ENCODE results near the gene CA7. TPM values are rescaled to one million over a fixed set of nuclear protein-coding genes. Genes with fewer than 3 reads are reported as not detected.
"Not testable (repeated sequence)": the region's sequence is repeated elsewhere in the genome, so short reads cannot be mapped to it uniquely, and the experiment has no call there.

The CA7 gene
- total and polyA plus RNA-seq, 2 experiments from 2014 or later = 0.65 TPM; not detected in 1

DNA sequence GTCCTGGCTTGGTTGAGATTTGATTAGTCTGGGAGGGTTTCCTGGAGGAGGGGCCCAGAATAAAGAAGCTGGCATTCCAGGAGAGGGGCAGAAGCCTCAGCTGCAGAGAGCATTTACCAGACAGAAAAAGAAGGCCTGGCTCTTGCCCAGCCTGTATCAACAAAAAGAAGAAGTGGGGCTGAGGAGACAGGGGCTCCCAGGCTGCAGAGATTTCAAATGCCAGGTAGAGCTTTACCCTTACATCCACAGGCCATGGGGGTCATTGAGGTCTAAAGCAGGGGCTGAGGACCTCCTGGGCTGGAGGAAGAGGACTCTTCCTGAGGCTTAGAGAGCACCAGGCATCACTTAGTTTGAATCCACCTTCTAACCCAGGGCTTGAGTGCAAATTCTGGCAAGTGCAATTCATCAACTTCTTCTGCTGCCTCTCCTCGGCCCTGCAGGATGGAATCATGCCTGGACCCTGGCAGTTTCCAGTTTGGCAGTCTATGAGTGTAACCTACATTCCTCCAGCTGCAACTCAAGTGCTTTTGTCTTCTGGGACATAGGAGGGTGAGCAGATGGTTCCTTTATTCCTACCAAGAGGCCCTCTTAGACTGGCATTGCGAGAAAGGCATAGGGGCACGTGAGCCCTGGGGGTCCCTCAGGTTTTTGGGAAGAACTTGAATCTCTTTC, 15.3 kb downstream of the CA7 start:
- in situ Hi-C loops (cut with MboI) = loop anchor here (25.0 kb wide), 1 partner anchor 447 kb away; no protein-coding TSS in a partner anchor
- Histone ChIP-seq H3K4me3 (no peak overlapping the region), H4K20me1 (ENCODE audit: insufficient read depth) (no peaks in the 10 kb centered on the region), H3K27ac (no peak overlapping the region), H3K4me2 (ENCODE audit: unreplicated experiment) (no peak overlapping the region), H3K9me2 (ENCODE audit: insufficient read depth) (no peaks in the 10 kb centered on the region), H3K79me2 (ENCODE audit: insufficient read depth) (no peaks in the 10 kb centered on the region), H3K27me3 (replicated peaks; ENCODE audit: insufficient read depth) (no peaks in the 10 kb centered on the region), H3K9ac (no peak overlapping the region), H3K4me1 (ENCODE audit: insufficient read depth) (no peaks in the 10 kb centered on the region), H2AFZ (no peak overlapping the region), H3K9me3 (ENCODE audit: low read depth) (no peaks in the 10 kb centered on the region), H3F3A (ENCODE audit: insufficient read depth) (no peaks in the 10 kb centered on the region), H3K36me3 (ENCODE audit: low read depth) (no peaks in the 10 kb centered on the region)
- no peak for DNase-seq
- no peak for TF ChIP-seq EZH2phosphoT487 (IDR thresholded peaks at IDR 0.05; ENCODE audit: insufficient read depth, low read depth)
- no peak for TF ChIP-seq EZH2 (IDR thresholded peaks at IDR 0.05; ENCODE audit: insufficient read depth, poor library complexity, severe bottlenecking)
- WGBS, 2 experiments (ENCODE audit: low coverage in 1 of 2, low lambda C conversion rate in 2 of 2, missing lambda C conversion rate in 2 of 2) = 59 to 70% methylated on average over 3 of the region's 3 CpGs

DNA sequence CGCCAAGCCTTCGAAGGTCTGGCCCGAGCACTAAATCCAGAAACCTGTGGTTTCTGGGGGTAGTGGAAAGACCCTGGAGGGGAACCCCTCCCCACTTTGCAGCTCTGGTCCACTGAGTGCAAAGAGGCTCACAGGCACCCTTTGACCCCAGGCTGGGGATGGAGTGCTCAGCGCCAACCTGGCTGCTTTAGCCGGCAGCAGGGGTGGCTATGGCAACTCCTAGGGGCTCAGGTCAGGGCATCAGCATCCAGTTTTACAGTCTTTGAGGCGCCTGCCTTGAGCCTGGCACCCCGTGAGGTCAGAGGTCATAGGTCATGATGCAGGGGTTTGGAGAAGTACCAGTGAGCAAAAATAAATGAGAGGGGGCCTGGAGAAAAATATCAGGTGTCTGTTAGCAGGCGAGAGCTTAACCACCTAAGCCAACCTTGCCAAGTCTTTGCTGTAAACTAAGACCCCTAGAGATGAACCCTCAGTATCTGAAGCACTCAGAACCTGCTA, 17.9 kb downstream of the CA7 start:
- Histone ChIP-seq H3K9ac (no peak overlapping the region), H3K9me2 (ENCODE audit: insufficient read depth) (no peaks in the 10 kb centered on the region), H2AFZ (no peak overlapping the region), H3K79me2 (ENCODE audit: insufficient read depth) (no peaks in the 10 kb centered on the region), H3K4me2 (ENCODE audit: unreplicated experiment) (no peak overlapping the region), H3K4me1 (ENCODE audit: insufficient read depth) (no peaks in the 10 kb centered on the region), H3F3A (ENCODE audit: insufficient read depth) (no peaks in the 10 kb centered on the region), H3K36me3 (ENCODE audit: low read depth) (no peaks in the 10 kb centered on the region), H3K4me3 (no peak overlapping the region), H4K20me1 (ENCODE audit: insufficient read depth) (no peaks in the 10 kb centered on the region), H3K27me3 (replicated peaks; ENCODE audit: insufficient read depth) (no peaks in the 10 kb centered on the region), H3K27ac (no peak overlapping the region), H3K9me3 (ENCODE audit: low read depth) (no peaks in the 10 kb centered on the region)
- WGBS, 2 experiments (ENCODE audit: low coverage in 1 of 2, low lambda C conversion rate in 2 of 2, missing lambda C conversion rate in 2 of 2) = 85 to 87% methylated on average over 8 of the region's 8 CpGs
- in situ Hi-C loops (cut with MboI) = loop anchor here (25.0 kb wide), 1 partner anchor 450 kb away; no protein-coding TSS in a partner anchor
- no peak for DNase-seq
- TF ChIP-seq EZH2 (IDR thresholded peaks at IDR 0.05; ENCODE audit: insufficient read depth, poor library complexity, severe bottlenecking) = no peak
- no peak for TF ChIP-seq EZH2phosphoT487 (IDR thresholded peaks at IDR 0.05; ENCODE audit: insufficient read depth, low read depth)

DNA sequence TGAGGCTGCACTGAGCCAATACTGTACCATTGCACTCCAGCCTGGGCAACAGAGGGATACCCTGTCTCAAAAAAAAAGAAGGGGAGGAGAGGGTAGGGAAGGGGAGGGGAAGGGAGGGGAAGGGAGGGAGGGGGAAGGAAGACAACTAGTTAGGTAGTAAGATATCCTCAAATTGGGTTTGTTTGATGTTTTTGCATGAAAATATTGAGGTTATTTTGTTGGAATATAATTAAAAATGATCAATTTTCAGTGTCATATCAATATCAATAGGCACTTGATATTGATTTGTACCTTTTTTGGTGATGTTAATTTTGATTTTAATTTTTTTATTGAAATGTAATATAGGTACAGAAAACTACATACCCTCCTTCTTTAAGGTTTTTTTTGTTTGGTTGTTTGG, 19.5 kb downstream of the CA7 start:
- in situ Hi-C loops (cut with MboI) = loop anchor here (25.0 kb wide), 1 partner anchor 451 kb away; no protein-coding TSS in a partner anchor
- no peaks in the 10 kb centered on the region for H3K9me2 ChIP-seq (ENCODE audit: insufficient read depth)
- no peak overlapping the region for H3K4me2 ChIP-seq (ENCODE audit: unreplicated experiment)
- H3K27ac ChIP-seq = no peak overlapping the region
- DNase-seq = no peak
- H3K4me1 ChIP-seq (ENCODE audit: insufficient read depth) = no peaks in the 10 kb centered on the region
- TF ChIP-seq EZH2 (IDR thresholded peaks at IDR 0.05; ENCODE audit: insufficient read depth, poor library complexity, severe bottlenecking) = no peak
- no peaks in the 10 kb centered on the region for H4K20me1 ChIP-seq (ENCODE audit: insufficient read depth)
- H3K9ac ChIP-seq = no peak overlapping the region
- no peaks in the 10 kb centered on the region for H3K79me2 ChIP-seq (ENCODE audit: insufficient read depth)
- H3K36me3 ChIP-seq (ENCODE audit: low read depth) = no peaks in the 10 kb centered on the region
- H3F3A ChIP-seq (ENCODE audit: insufficient read depth) = no peaks in the 10 kb centered on the region
- no peaks in the 10 kb centered on the region for H3K9me3 ChIP-seq (ENCODE audit: low read depth)
- H3K4me3 ChIP-seq = no peak overlapping the region
- H2AFZ ChIP-seq = no peak overlapping the region
- H3K27me3 ChIP-seq (replicated peaks; ENCODE audit: insufficient read depth) = no peaks in the 10 kb centered on the region

DNA sequence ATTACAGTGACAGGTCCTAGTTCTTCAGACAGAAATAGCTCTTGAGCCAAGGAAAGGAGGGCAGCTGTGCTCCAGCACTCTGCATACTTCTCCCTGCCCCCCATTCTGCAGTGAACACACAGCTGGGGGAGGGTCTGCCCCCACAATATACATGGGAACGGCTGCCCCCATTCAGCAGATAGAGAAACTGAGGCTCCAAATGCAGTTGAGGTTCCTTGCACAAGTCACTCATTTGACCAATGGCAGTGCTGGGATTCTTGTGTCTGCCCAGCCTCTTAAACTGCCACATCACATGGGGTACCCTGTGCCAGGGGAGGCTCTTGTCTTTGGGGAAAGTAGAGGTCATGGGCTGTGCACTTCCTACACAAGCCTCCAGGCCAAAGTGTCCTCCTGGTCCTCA, 25.2 kb downstream of the CA7 start:
- Histone ChIP-seq H3F3A (ENCODE audit: insufficient read depth) (peaks cover 9% of the 10 kb centered on the region), H3K4me3 (no peak overlapping the region), H3K4me1 (ENCODE audit: insufficient read depth) (peaks cover 12% of the 10 kb centered on the region), H3K36me3 (ENCODE audit: low read depth) (no peaks in the 10 kb centered on the region), H3K9me3 (ENCODE audit: low read depth) (no peaks in the 10 kb centered on the region), H3K9me2 (ENCODE audit: insufficient read depth) (no peaks in the 10 kb centered on the region), H3K27me3 (replicated peaks; ENCODE audit: insufficient read depth) (no peaks in the 10 kb centered on the region), H4K20me1 (ENCODE audit: insufficient read depth) (no peaks in the 10 kb centered on the region), H3K27ac (no peak overlapping the region), H2AFZ (no peak overlapping the region), H3K9ac (no peak overlapping the region), H3K4me2 (ENCODE audit: unreplicated experiment) (no peak overlapping the region), H3K79me2 (ENCODE audit: insufficient read depth) (no peaks in the 10 kb centered on the region)
- in situ Hi-C loops (cut with MboI) = loop anchor here (25.0 kb wide), 1 partner anchor 457 kb away; no protein-coding TSS in a partner anchor
- WGBS, 2 experiments (ENCODE audit: low coverage in 1 of 2, low lambda C conversion rate in 2 of 2, missing lambda C conversion rate in 2 of 2) = 95 to 100% methylated on average over 1 of the region's 1 CpG
- DNase-seq = no peak
- TF ChIP-seq EZH2 (IDR thresholded peaks at IDR 0.05; ENCODE audit: insufficient read depth, poor library complexity, severe bottlenecking) = no peak
- TF ChIP-seq EZH2phosphoT487 (IDR thresholded peaks at IDR 0.05; ENCODE audit: insufficient read depth, low read depth) = no peak

DNA sequence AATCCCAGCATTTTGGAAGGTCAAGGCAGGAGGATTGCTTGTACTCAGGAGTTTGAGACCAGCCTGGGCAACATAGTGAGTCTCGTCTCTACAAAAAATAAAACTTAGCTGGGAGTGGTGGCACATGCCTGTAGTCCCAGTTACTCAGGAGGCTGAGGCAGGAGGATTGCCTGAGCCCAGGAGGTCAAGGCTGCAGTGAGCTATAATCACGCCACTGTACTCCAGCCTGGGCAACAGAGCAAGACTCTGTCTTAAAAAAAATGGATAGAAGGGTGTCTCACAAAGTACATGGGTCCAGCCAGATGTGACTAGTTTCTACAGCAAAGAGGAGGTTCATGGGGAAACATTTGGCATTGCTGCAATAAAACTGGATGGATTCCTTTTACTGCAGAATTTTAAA, 27.1 kb downstream of the CA7 start:
- H3K27me3 ChIP-seq (replicated peaks; ENCODE audit: insufficient read depth); H3K27ac ChIP-seq; H3K9ac ChIP-seq; DNase-seq; H3K36me3 ChIP-seq (ENCODE audit: low read depth); H3K9me3 ChIP-seq (ENCODE audit: low read depth); H2AFZ ChIP-seq; H4K20me1 ChIP-seq (ENCODE audit: insufficient read depth); H3K4me2 ChIP-seq (ENCODE audit: unreplicated experiment); H3K79me2 ChIP-seq (ENCODE audit: insufficient read depth); H3K4me3 ChIP-seq; H3K9me2 ChIP-seq (ENCODE audit: insufficient read depth): not testable (repeated sequence)
- in situ Hi-C loops (cut with MboI) = loop anchor here (25.0 kb wide), 1 partner anchor 459 kb away; no protein-coding TSS in a partner anchor
- Histone ChIP-seq H3F3A (ENCODE audit: insufficient read depth) (peaks cover 14% of the 10 kb centered on the region), H3K4me1 (ENCODE audit: insufficient read depth) (peaks cover 17% of the 10 kb centered on the region)
- 88 to 100% methylated on average over 2 of the region's 2 CpGs for WGBS, 2 experiments (ENCODE audit: low coverage in 1 of 2, low lambda C conversion rate in 2 of 2, missing lambda C conversion rate in 2 of 2)
